ENCODE measurements around the gene DNAJC5.

DNAJC5 gene

GRCh38 chr20:63955281-63955826 is 60.4 kb downstream of the DNAJC5 start:
- H3K9ac ChIP-seq (ENCODE audit: low read length), result peak overlapping the region; percentile 100
- H3K27ac ChIP-seq (ENCODE audit: low read depth, low read length), result peak overlapping the region; percentile 73
- H2AFZ ChIP-seq (ENCODE audit: low read depth, low read length, severe bottlenecking), result peak overlapping the region; percentile 100
- H3K9me2 ChIP-seq (replicated peaks; ENCODE audit: insufficient read depth, low read length), result no peaks in the 10 kb centered on the region
- no peak for TF ChIP-seq EZH2phosphoT487 (conservative IDR thresholded peaks at IDR 0.05; ENCODE audit: low read length)
- TF ChIP-seq, protein P1, sequence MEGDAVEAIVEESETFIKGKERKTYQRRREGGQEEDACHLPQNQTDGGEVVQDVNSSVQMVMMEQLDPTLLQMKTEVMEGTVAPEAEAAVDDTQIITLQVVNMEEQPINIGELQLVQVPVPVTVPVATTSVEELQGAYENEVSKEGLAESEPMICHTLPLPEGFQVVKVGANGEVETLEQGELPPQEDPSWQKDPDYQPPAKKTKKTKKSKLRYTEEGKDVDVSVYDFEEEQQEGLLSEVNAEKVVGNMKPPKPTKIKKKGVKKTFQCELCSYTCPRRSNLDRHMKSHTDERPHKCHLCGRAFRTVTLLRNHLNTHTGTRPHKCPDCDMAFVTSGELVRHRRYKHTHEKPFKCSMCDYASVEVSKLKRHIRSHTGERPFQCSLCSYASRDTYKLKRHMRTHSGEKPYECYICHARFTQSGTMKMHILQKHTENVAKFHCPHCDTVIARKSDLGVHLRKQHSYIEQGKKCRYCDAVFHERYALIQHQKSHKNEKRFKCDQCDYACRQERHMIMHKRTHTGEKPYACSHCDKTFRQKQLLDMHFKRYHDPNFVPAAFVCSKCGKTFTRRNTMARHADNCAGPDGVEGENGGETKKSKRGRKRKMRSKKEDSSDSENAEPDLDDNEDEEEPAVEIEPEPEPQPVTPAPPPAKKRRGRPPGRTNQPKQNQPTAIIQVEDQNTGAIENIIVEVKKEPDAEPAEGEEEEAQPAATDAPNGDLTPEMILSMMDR (IDR thresholded peaks at IDR 0.05; ENCODE audit: insufficient read depth, low read length, poor library complexity, severe bottlenecking), result peak; percentile 31
- H3K9me3 ChIP-seq (ENCODE audit: insufficient read depth, low read length), result no peaks in the 10 kb centered on the region
- H3F3A ChIP-seq (ENCODE audit: insufficient read depth), result peaks cover 7% of the 10 kb centered on the region; the same call in 1 of the 2 replicates
- H3K27me3 ChIP-seq (ENCODE audit: low read length), result no peaks in the 10 kb centered on the region
- peaks cover 39% of the 10 kb centered on the region for H3K79me2 ChIP-seq (ENCODE audit: insufficient read depth, low read length)
- peak overlapping the region; percentile 78 for H3K4me2 ChIP-seq (ENCODE audit: low read depth, low read length, poor library complexity, severe bottlenecking)
- H3K4me3 ChIP-seq (ENCODE audit: insufficient read depth, low read length, poor library complexity, severe bottlenecking), result peak overlapping the region; percentile 100
- H4K20me1 ChIP-seq (ENCODE audit: low read depth, low read length), result no peaks in the 10 kb centered on the region
- no peaks in the 10 kb centered on the region for H3K36me3 ChIP-seq (ENCODE audit: low read length)

- no peak for TF ChIP-seq EZH2phosphoT487 (conservative IDR thresholded peaks at IDR 0.05; ENCODE audit: low read length)
- TF ChIP-seq, protein P1 (IDR thresholded peaks at IDR 0.05; ENCODE audit: insufficient read depth, low read length, poor library complexity, severe bottlenecking), result no peak
- H2AFZ ChIP-seq (ENCODE audit: low read depth, low read length, severe bottlenecking), result peak within 1 kb of the TSS; percentile 100
- peaks cover 6% of the 10 kb centered on the region; the same call in 1 of the 2 replicates for H3F3A ChIP-seq (ENCODE audit: insufficient read depth)
- H4K20me1 ChIP-seq (ENCODE audit: low read depth, low read length), result no peaks in the 10 kb centered on the region
- no peaks in the 10 kb centered on the region for H3K36me3 ChIP-seq (ENCODE audit: low read length)
- peak within 1 kb of the TSS; percentile 100 for H3K4me3 ChIP-seq (ENCODE audit: insufficient read depth, low read length, poor library complexity, severe bottlenecking)
- no peaks in the 10 kb centered on the region for H3K27me3 ChIP-seq (ENCODE audit: low read length)
- H3K9me3 ChIP-seq (ENCODE audit: insufficient read depth, low read length), result no peaks in the 10 kb centered on the region
- H3K9ac ChIP-seq (ENCODE audit: low read length), result peak within 1 kb of the TSS; percentile 100
- H3K79me2 ChIP-seq (ENCODE audit: insufficient read depth, low read length), result peaks cover 36% of the 10 kb centered on the region
- no peaks in the 10 kb centered on the region for H3K9me2 ChIP-seq (replicated peaks; ENCODE audit: insufficient read depth, low read length)
- H3K4me2 ChIP-seq (ENCODE audit: low read depth, low read length, poor library complexity, severe bottlenecking), result peak within 1 kb of the TSS; percentile 95
- peak within 1 kb of the TSS; percentile 73 for H3K27ac ChIP-seq (ENCODE audit: low read depth, low read length)
Observed at GRCh38 chr20:63955827-63956663, 61.1 kb downstream of the DNAJC5 start, which contains the start of gene UCKL1. Gene UCKL1, minus strand, starts transcription at chr20:63956416. Its CDS starts 44 bp downstream, at chr20:63956372.

DNA sequence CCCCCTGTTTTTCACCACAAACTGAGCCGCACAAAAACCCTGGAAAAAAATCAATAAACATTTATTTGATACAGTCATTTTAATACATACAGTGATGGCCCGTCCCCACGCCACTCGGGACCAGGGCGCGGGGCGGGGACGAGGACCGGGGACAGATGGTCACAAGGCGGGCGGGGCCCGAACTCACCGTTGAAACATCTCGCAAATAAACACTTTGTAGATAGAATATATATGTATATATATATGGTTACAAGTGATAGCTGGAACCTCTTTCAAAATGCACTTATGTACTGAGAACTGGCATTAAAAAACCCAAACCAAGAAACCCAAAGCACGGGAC is 61.7 kb downstream of the DNAJC5 start:
- Histone ChIP-seq H3K9me2 (replicated peaks; ENCODE audit: insufficient read depth, low read length) (no peaks in the 10 kb centered on the region), H2AFZ (ENCODE audit: low read depth, low read length, severe bottlenecking) (peak overlapping the region; percentile 91), H3K9me3 (ENCODE audit: insufficient read depth, low read length) (no peaks in the 10 kb centered on the region), H3K27ac (ENCODE audit: low read depth, low read length) (peak overlapping the region; percentile 70), H3K36me3 (ENCODE audit: low read length) (no peaks in the 10 kb centered on the region), H3K4me3 (ENCODE audit: insufficient read depth, low read length, poor library complexity, severe bottlenecking) (peak overlapping the region; percentile 57), H3K4me2 (ENCODE audit: low read depth, low read length, poor library complexity, severe bottlenecking) (peak overlapping the region; percentile 95), H4K20me1 (ENCODE audit: low read depth, low read length) (no peaks in the 10 kb centered on the region), H3F3A (ENCODE audit: insufficient read depth) (peaks cover 6% of the 10 kb centered on the region; the same call in 1 of the 2 replicates), H3K27me3 (ENCODE audit: low read length) (no peaks in the 10 kb centered on the region), H3K9ac (ENCODE audit: low read length) (peak overlapping the region; percentile 58), H3K79me2 (ENCODE audit: insufficient read depth, low read length) (peaks cover 34% of the 10 kb centered on the region)
- TF ChIP-seq, protein P1 (IDR thresholded peaks at IDR 0.05; ENCODE audit: insufficient read depth, low read length, poor library complexity, severe bottlenecking), result no peak
- TF ChIP-seq EZH2phosphoT487 (conservative IDR thresholded peaks at IDR 0.05; ENCODE audit: low read length), result no peak

Measured in SU-DHL-6 (cell line).